Astrocyte of the spinal cord (primary cell): ENCODE measurements around the gene ST6GALNAC5.

Source experiments
- DNase-seq: peaks from one replicate; pipeline ENCODE4 v3.0.0; 2011; ENCODE audit warnings: low read depth, low spot score
- H3K4me3 ChIP-seq: 2 replicates; pipeline ENCODE4 v1.5.1; 2011; ENCODE audit warnings: low read depth, mild to moderate bottlenecking, low read length, moderate library complexity
- CTCF ChIP-seq: IDR thresholded peaks from 2 replicates; pipeline ENCODE4 v1.5.1; 2012; ENCODE audit warnings: low read depth, mild to moderate bottlenecking, low read length, inconsistent platforms
- in situ Hi-C: cut with HindIII; loops from 2 replicates; pipeline ENCODE4 v1.10.0; 2017; ENCODE audit warnings: low sequenced_read_pairs

ST6GALNAC5 gene

DNA sequence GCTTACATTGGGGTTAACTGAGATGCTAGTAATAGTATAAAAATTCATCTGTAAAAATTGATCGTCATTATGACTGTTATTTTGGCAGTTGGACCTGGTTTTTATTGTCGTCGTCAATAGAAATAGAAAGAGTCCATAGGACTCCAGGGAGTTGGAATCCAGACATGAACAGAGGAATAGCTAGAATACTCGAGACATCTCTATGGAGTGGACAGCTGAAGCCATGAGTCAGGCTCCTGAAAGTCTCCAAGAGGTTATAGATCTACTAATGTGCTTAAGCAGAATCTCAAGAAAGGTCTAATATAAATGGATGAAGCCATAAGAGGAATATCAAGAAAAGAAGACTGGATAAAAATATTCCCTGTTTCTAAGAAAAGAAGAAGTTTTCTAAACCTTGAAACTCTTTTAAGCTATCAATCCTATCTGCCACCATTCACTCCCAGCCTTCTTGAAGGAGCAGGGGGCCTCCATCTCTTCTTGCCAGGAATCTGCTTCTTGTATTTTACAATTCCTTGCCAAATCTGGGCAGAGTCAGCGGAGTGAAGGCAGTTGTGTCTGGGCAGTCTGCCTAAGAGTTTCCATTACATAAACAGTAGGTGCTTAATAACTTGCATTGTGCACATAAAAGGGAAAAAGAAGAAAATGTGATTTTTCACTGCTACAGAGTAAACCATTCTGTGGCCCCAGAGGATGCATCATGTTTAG is 163.3 kb downstream of the ST6GALNAC5 start:
- in situ Hi-C loops, result no loop called here
- TF ChIP-seq CTCF, result no peak
- no peak overlapping the region for H3K4me3 ChIP-seq
- no peak for DNase-seq

- in situ Hi-C loops, result no loop called here
- peak; percentile 13 for TF ChIP-seq CTCF
- H3K4me3 ChIP-seq, result no peak overlapping the region
- peak; percentile 54 for DNase-seq
These were observed 163.9 kb downstream of the ST6GALNAC5 start for GRCh38 chr1:77031106-77031662.

- peak; percentile 58 for DNase-seq
- no peak for TF ChIP-seq CTCF
- H3K4me3 ChIP-seq, result no peak overlapping the region
- in situ Hi-C loops, result no loop called here
These were observed 169.3 kb downstream of the ST6GALNAC5 start for GRCh38 chr1:77036560-77036959.

DNA sequence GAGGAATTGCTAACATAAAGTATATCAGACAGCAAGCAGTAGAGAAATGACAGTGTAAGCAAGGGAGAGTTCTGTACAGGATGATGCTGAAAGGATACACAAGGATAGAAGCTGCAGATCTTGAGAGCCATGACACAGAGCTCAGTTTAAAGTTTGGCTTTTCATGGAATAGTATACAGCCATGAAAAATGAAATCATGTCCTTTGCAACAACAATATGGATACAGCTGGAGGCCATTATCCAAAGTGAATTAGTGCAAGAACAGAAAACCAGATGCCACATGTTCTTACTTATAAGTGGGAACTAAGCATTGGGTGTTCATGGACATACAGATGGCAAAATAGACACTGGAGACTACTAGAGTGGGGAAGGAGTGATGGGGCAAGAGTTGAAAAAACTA is 169.8 kb downstream of the ST6GALNAC5 start:
- no peak for DNase-seq
- in situ Hi-C loops, result no loop called here
- no peak for TF ChIP-seq CTCF
- no peak overlapping the region for H3K4me3 ChIP-seq

DNA sequence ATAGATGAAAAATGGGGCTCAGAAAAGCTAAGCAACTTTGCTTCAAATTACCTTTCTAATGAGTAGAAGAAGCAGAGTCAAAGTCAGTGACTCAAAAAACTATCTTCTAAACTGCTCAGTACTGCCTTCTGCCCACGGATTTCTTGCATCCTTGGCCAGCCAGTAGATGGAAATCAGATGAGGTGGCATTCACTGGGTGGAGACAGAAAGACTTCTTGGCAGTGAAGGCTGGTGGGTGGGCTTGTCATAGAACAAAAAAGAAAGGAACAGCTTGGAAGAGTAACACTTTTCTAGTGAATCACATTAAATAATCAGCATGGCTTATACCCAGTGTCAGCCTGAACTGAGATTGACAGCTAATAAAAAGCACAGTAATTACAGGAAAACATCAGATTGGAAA is 170.7 kb downstream of the ST6GALNAC5 start:
- no peak for TF ChIP-seq CTCF
- H3K4me3 ChIP-seq, result no peak overlapping the region
- in situ Hi-C loops, result no loop called here
- no peak for DNase-seq

- no peak for TF ChIP-seq CTCF
- H3K4me3 ChIP-seq, result no peak overlapping the region
- in situ Hi-C loops, result no loop called here
- DNase-seq, result no peak
These were observed 171.8 kb downstream of the ST6GALNAC5 start for GRCh38 chr1:77039111-77039510.
